Caco-2 (cell line): ENCODE measurements around the gene KRTAP12-4. TPM values are rescaled to one million over a fixed set of nuclear protein-coding genes. Genes with fewer than 3 reads are reported as not detected.
"Not testable (repeated sequence)": the region's sequence is repeated elsewhere in the genome, so short reads cannot be mapped to it uniquely, and the experiment has no call there.

Experiments
- BruUV-seq: library from RNA; stranded (reverse); fragments of 400-500 nt; replicated peaks from 2 replicates; lab custom pipeline; 2021; lab: Mats Ljungman, UMichigan
- CTCF ChIA-PET: fragments of 300-600 bp; sonication (Branson Sonifier 250); formaldehyde crosslinking; loops from one replicate; lab custom pipeline; 2022; ENCODE audit warnings: antibody characterized with exemption; lab: Charles Lee
- POLR2A ChIA-PET: fragments of 300-600 bp; sonication (Branson Sonifier 250); formaldehyde crosslinking; loops from one replicate; lab custom pipeline; 2022; ENCODE audit warnings: antibody characterized with exemption; lab: Charles Lee
- DNase-seq, 2 experiments: peaks; one replicate each; pipeline versions ENCODE4 v3.0.0 to v3.0.0-alpha.2; 2020 to 2022
- H3K27me3 ChIP-seq: replicated peaks from 2 replicates; pipeline ENCODE4 v1.6.0; 2011; ENCODE audit warnings: low read length; ENCODE audit not compliant: control insufficient read depth, insufficient read depth
- H3K36me3 ChIP-seq: 2 replicates; pipeline ENCODE4 v1.5.1; 2011; ENCODE audit warnings: low read length; ENCODE audit not compliant: control insufficient read depth, insufficient read depth
- H3K4me1 ChIP-seq: fragments of 250-450 bp; sonication (Bioruptor Pico); 2 replicates; pipeline ENCODE4 v1.5.1; 2020; ENCODE audit warnings: mild to moderate bottlenecking
- H3K4me3 ChIP-seq: 2 replicates; pipeline ENCODE4 v1.5.1; 2011; ENCODE audit warnings: low read depth, mild to moderate bottlenecking, control low read depth, low read length
- H3K9me3 ChIP-seq: fragments of 250-450 bp; sonication (Bioruptor Pico); 2 replicates; pipeline ENCODE4 v1.5.1; 2020; ENCODE audit warnings: mild to moderate bottlenecking, moderate library complexity
- H3K27ac Mint-ChIP-seq: one replicate; pipeline ENCODE4 v1.8.0; 2022; ENCODE audit warnings: mixed read lengths; ENCODE audit not compliant: unreplicated experiment
- H3K27me3 Mint-ChIP-seq: one replicate; pipeline ENCODE4 v1.8.0; 2022; ENCODE audit warnings: mixed read lengths; ENCODE audit not compliant: insufficient read depth, unreplicated experiment
- H3K36me3 Mint-ChIP-seq: one replicate; pipeline ENCODE4 v1.8.0; 2022; ENCODE audit warnings: mild to moderate bottlenecking, mixed read lengths; ENCODE audit not compliant: insufficient read depth, unreplicated experiment
- H3K4me1 Mint-ChIP-seq: one replicate; pipeline ENCODE4 v1.8.0; 2022; ENCODE audit warnings: low read depth, mixed read lengths; ENCODE audit not compliant: unreplicated experiment
- H3K4me3 Mint-ChIP-seq: one replicate; pipeline ENCODE4 v1.8.0; 2022; ENCODE audit warnings: mild to moderate bottlenecking, moderate library complexity, mixed read lengths; ENCODE audit not compliant: unreplicated experiment
- H3K9me3 Mint-ChIP-seq: one replicate; pipeline ENCODE4 v1.8.0; 2022; ENCODE audit warnings: mixed read lengths; ENCODE audit not compliant: unreplicated experiment
- CTCF ChIP-seq, 2 experiments: fragments of 200-600 bp in 1 of 2; IDR thresholded peaks; 1 replicate in 1 of 2; 2 replicates in 1 of 2; pipeline versions ENCODE4 v1.5.1 to v1.8.0; 2011 to 2022; ENCODE audit warnings: antibody characterized with exemption in 1 of 2, control low read depth in 1 of 2, inconsistent platforms in 1 of 2, low read depth in 1 of 2, low read length in 1 of 2, mild to moderate bottlenecking in 1 of 2, moderate library complexity in 1 of 2; ENCODE audit not compliant: insufficient read depth in 1 of 2, severe bottlenecking in 1 of 2, unreplicated experiment in 1 of 2
- intact Hi-C: fragments of 100-400 bp; cut with micrococcal nuclease; formaldehyde crosslinking; loops from one replicate; pipeline ENCODE4 v1.10.0; 2022; ENCODE audit not compliant: unreplicated experiment
- total RNA-seq: library from RNA; stranded (reverse); gene quantifications from 2 replicates; pipeline ENCODE4 v1.2.3, GENCODE V29; 2022

Gene KRTAP12-4
- total RNA-seq, 1 experiment from 2014 or later, result not detected

DNA sequence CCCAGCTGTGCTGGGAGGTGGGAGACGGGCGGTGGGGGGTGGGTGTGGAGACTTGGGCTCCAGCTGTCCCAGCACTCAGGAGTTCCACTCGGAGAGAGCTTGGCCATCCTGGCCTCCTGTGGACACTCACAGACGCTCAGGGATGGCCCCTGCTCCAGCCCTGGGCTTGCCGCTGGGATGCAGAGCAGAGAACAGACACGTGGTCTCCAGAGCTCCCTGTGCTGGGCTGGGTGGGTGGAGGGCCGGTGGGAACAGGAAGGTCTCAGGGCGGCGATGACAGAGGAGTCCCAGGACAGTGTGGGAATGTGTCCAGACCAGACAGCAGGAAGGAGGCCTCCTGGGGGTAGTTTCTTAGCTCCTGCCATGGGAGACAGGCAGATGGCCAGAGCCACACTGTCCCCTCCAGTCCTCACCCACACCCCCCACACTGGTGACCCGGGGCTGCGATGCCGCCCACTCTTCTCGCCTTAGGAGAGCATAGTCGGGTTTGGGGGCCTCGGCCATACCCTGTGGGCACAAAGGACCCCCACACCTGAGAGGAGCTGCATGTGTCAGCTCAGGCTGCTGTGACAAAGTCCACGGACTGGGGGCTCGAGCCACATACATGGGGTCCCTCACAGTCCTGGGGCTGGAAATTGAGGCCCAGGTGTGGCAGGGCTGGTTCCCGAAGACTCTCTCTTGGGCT is 25.6 kb downstream of the KRTAP12-4 start:
- POLR2A ChIA-PET, result no interaction called here
- H3K9me3 Mint-ChIP-seq, result peaks cover 55% of the 10 kb centered on the region
- no peak for TF ChIP-seq CTCF (IDR thresholded peaks at IDR 0.05; ENCODE audit: insufficient read depth in 1 of 2, low read depth in 1 of 2, low read length in 1 of 2, severe bottlenecking in 1 of 2, unreplicated experiment in 1 of 2)
- no peaks in the 10 kb centered on the region for H3K36me3 Mint-ChIP-seq
- no peaks in the 10 kb centered on the region for H3K27me3 ChIP-seq
- H3K27ac Mint-ChIP-seq, result no peak overlapping the region
- no peaks in the 10 kb centered on the region for H3K4me1 ChIP-seq
- peaks cover 2% of the 10 kb centered on the region for H3K27me3 Mint-ChIP-seq
- H3K4me3 ChIP-seq, result no peak overlapping the region
- DNase-seq, result no peak
- no peaks in the 10 kb centered on the region for H3K4me1 Mint-ChIP-seq
- no peak overlapping the region for H3K4me3 Mint-ChIP-seq
- H3K36me3 ChIP-seq, result no peaks in the 10 kb centered on the region
- intact Hi-C loops, result no loop called here
- H3K9me3 ChIP-seq, result peaks cover 21% of the 10 kb centered on the region
- CTCF ChIA-PET, result no interaction called here
- BruUV-seq, result no TSS peak

DNA sequence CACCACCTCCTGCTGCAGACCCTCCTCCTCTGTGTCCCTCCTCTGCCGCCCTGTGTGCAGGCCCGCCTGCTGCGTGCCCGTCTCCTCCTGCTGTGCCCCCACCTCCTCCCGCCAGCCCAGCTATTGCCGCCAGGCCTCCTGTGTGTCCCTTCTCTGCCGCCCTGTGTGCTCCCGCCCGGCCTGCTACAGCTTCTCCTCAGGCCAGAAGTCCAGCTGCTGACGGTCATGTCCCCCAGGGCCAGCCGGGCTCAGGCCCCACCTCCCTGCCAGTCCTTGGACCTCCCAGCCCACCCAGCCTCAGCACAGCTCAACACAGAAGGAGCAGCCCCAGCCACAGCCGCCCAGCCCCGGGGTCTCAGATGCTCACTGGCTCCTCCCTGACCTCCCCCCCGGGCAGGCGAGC is 26.6 kb downstream of the KRTAP12-4 start:
- DNase-seq, H3K4me3 Mint-ChIP-seq, POLR2A ChIA-PET, intact Hi-C loops, H3K27ac Mint-ChIP-seq, H3K4me1 ChIP-seq, H3K36me3 Mint-ChIP-seq, H3K27me3 ChIP-seq, H3K27me3 Mint-ChIP-seq, H3K4me3 ChIP-seq, H3K4me1 Mint-ChIP-seq, H3K36me3 ChIP-seq, BruUV-seq: not testable (repeated sequence)
- H3K9me3 ChIP-seq, result peaks cover 27% of the 10 kb centered on the region
- H3K9me3 Mint-ChIP-seq, result peaks cover 55% of the 10 kb centered on the region
- CTCF ChIA-PET, result interaction anchor here (0.6 kb wide), 1 partner anchor 77 kb away, joined by 3 read pairs; no protein-coding TSS in a partner anchor

DNA sequence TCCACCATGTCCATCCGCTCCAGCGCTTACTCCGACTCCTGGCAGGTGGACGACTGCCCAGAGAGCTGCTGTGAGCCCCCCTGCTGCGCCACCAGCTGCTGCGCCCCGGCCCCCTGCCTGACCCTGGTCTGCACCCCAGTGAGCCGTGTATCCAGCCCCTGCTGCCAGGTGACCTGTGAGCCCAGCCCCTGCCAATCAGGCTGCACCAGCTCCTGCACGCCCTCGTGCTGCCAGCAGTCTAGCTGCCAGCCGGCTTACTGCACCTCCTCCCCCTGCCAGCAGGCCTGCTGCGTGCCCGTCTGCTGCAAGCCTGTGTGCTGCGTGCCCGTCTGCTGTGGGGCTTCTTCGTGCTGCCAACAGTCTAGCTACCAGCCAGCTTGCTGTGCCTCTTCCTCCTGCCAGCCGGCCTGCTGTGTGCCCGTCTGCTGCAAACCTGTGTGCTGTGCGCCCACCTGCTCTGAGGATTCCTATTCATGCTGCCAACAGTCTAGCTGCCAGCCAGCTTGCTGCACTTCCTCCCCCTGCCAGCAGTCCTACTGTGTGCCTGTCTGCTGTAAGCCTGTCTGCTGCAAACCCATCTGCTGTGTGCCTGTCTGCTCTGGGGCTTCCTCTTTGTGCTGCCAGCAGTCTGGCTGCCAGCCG is 27.2 kb downstream of the KRTAP12-4 start:
- POLR2A ChIA-PET, H3K4me1 Mint-ChIP-seq, intact Hi-C loops, DNase-seq, H3K27ac Mint-ChIP-seq, BruUV-seq, H3K36me3 ChIP-seq, H3K4me3 Mint-ChIP-seq, H3K27me3 ChIP-seq, H3K4me3 ChIP-seq, H3K36me3 Mint-ChIP-seq, H3K27me3 Mint-ChIP-seq, H3K4me1 ChIP-seq: not testable (repeated sequence)
- peaks cover 56% of the 10 kb centered on the region for H3K9me3 Mint-ChIP-seq
- H3K9me3 ChIP-seq, result peaks cover 22% of the 10 kb centered on the region
- CTCF ChIA-PET, result interaction anchor here (0.6 kb wide), 1 partner anchor 77 kb away, joined by 3 read pairs; no protein-coding TSS in a partner anchor

DNA sequence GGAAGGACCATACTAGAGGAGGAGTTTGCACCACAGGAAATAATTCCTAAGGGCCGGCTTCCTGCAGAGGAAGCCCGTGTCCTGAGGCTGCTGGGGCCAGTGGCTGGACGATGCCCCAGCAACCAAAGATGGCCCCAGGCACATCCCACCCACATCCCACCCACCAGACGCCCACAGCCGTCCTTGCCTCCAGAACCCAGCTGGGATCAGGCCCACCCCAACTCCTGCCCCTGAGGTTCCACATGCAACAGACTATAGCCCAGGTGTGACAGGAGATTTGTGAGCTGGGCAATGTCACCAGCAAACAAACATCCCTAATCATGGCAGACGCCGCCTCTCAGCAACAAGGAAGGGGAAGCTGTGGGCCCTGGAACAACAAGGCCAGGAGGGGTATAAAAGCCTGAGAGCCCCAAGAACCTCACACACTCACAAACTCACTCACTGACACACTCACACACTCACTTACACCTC is 27.8 kb downstream of the KRTAP12-4 start, which contains the start of gene KRTAP10-9:
Gene KRTAP10-9 (plus strand): TSS at position 421 of the 471 bp plus-strand sequence. CDS start 79 bp downstream, outside the sequence.
- Mint-ChIP-seq H3K36me3 (no peaks in the 10 kb centered on the region), H3K27me3 (no peaks in the 10 kb centered on the region), H3K9me3 (peaks cover 53% of the 10 kb centered on the region), H3K4me1 (no peaks in the 10 kb centered on the region), H3K27ac (no peak within 1 kb of the TSS), H3K4me3 (no peak within 1 kb of the TSS)
- Histone ChIP-seq H3K27me3 (no peaks in the 10 kb centered on the region), H3K4me1 (no peaks in the 10 kb centered on the region), H3K4me3 (no peak within 1 kb of the TSS), H3K36me3 (no peaks in the 10 kb centered on the region), H3K9me3 (peaks cover 16% of the 10 kb centered on the region; the same call in 1 of the 2 replicates)
- no TSS peak for BruUV-seq
- CTCF ChIA-PET, result no interaction called here
- POLR2A ChIA-PET, result no interaction called here
- no peak for TF ChIP-seq CTCF (IDR thresholded peaks at IDR 0.05; ENCODE audit: insufficient read depth in 1 of 2, low read depth in 1 of 2, low read length in 1 of 2, severe bottlenecking in 1 of 2, unreplicated experiment in 1 of 2)
- intact Hi-C loops, result no loop called here
- no peak for DNase-seq
